ENCODE measurements around the gene ULK3. TPM values are rescaled to one million over a fixed set of nuclear protein-coding genes. Genes with fewer than 3 reads are reported as not detected.

Gene ULK3
- total and polyA plus RNA-seq, 12 donors: 21.3 to 56.3 (median 24.7) TPM

GRCh38 chr15:74791007-74791406, 51.9 kb downstream of the ULK3 start:
- WGBS, 2 donors: 58 to 73% methylated on average over 1 of the region's 1 CpG
- TF ChIP-seq CTCF (IDR thresholded peaks at IDR 0.05): no peak

DNA sequence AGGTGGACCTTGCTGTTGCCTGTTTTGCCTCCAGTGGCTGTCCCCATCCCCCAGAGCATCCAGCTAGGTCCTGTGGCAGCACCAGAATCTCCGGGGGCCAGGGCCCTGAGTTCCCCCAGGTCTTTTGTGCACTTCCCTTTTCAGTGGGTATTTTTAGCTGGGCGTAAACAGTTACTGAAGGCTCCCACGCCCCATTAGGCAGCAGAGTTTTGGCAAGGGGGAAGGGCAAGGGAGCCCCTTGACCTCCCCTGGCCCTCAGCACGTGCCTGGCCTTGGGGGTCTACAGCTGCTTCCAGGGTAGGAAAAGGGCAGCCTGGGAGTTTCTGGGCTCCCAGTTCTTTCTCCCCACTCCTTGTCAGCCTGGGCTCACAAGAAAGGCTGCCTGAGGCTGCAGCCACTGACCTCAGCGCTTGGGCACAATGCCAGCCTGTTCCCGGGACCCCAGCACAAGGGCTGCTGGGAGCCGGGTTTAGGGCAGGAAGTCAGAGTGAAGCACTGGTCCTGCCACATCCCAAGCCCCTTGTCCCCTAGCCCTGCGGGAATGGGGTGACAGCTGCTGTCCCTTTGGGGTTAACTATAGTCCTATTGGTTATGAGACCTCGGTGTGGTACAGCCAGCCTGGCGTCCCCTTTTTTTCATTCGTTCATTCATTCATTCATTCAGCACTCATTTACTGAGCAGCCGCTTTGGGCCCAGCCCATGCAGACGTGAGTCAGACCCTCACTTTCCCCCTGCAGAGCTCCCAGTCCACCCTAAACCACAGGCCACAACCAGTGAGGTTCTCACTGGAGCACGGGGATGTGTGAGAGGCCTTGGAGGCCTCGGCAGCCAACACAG, 52.7 kb downstream of the ULK3 start:
- ATAC-seq: peak in 7 of 8 donors; percentile 25 to 72 (median 52)
- H3K4me3 ChIP-seq: peak overlapping the region in 6 of 10 donors; percentile 3 to 88 (median 10)

More at GRCh38 chr15:74791007-74791406, 51.9 kb downstream of the ULK3 start:
- H3K9me3 ChIP-seq: no peaks in the 10 kb centered on the region
- H3K4me1 ChIP-seq: peaks cover 43 to 97% (median 80%) of the 10 kb centered on the region in 9 donors
- H3K27me3 ChIP-seq: no peaks in the 10 kb centered on the region
- H3K4me3 ChIP-seq: peak overlapping the region in 1 of 10 donors; percentile 88
- H3K27ac ChIP-seq: peak overlapping the region in 9 of 10 donors; percentile 75 to 98 (median 92)
- ATAC-seq (no peak), DNase-seq (no peak)
- H3K36me3 ChIP-seq: peaks cover 0 to 20% (median 0%) of the 10 kb centered on the region in 9 donors
- intact Hi-C loops (cut with DNase I): no loop called here

DNA sequence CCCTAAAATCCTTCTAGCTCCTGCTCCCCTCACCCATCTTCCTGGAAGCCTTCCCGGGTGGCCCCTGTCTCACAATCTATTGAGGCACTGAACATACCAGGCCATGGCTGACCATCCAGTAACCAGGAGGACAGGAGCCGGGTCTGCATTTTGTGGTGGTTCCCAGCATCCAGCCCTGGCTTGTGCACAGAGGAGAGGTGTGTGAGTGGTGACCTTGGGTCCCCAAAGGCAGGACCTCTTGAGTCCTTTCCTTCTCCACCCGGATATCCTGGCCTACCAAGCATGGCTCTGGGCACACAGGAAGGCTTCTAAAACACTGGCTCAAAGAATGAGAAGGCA, 53.2 kb downstream of the ULK3 start:
- H3K4me3 ChIP-seq: peak overlapping the region in 6 of 10 donors; percentile 3 to 88 (median 10)
- TF ChIP-seq CTCF (IDR thresholded peaks at IDR 0.05): no peak
- H3K9me3 ChIP-seq: no peaks in the 10 kb centered on the region
- peaks cover 47 to 97% (median 91%) of the 10 kb centered on the region in 9 donors for H3K4me1 ChIP-seq
- no peaks in the 10 kb centered on the region for H3K27me3 ChIP-seq
- peaks cover 0 to 12% (median 0%) of the 10 kb centered on the region in 9 donors for H3K36me3 ChIP-seq
- DNase-seq: no peak
- WGBS, 2 donors: 19 to 25% methylated on average over 3 of the region's 3 CpGs
- H3K27ac ChIP-seq: peak overlapping the region; percentile 60 to 98 (median 90)
- peak in 2 of 8 donors; percentile 1 for ATAC-seq
- intact Hi-C loops (cut with DNase I): loop anchor here in 2 of 10 donors (10.0 kb wide), 2 partner anchors 55 to 415 kb away; partner anchors contain the start of genes C15orf39 (in 1 of the 2) and ULK3 (in 1 of the 2)

More for the DNA sequence above, 52.7 kb downstream of the ULK3 start:
- Histone ChIP-seq H3K4me1 (peaks cover 43 to 97% (median 87%) of the 10 kb centered on the region in 9 donors), H3K36me3 (peaks cover 0 to 15% (median 0%) of the 10 kb centered on the region in 9 donors), H3K27me3 (no peaks in the 10 kb centered on the region), H3K9me3 (no peaks in the 10 kb centered on the region), H3K27ac (peak overlapping the region; percentile 60 to 98 (median 90))
- whole genome bisulfite sequencing, 2 donors: 23 to 27% methylated on average over 15 of the region's 15 CpGs
- TF ChIP-seq CTCF (IDR thresholded peaks at IDR 0.05): no peak
- peak; percentile 82 to 84 for DNase-seq
- intact Hi-C loops (cut with DNase I): no loop called here

GRCh38 chr15:74789171-74789631, 53.8 kb downstream of the ULK3 start:
- no peak for TF ChIP-seq CTCF (IDR thresholded peaks at IDR 0.05)
- Histone ChIP-seq H3K4me1 (peaks cover 51 to 97% (median 95%) of the 10 kb centered on the region in 9 donors), H3K27me3 (no peaks in the 10 kb centered on the region), H3K4me3 (peak overlapping the region in 4 of 10 donors; percentile 10 to 88 (median 12)), H3K36me3 (peaks cover 0 to 14% (median 0%) of the 10 kb centered on the region in 9 donors), H3K27ac (peak overlapping the region; percentile 60 to 98 (median 90)), H3K9me3 (no peaks in the 10 kb centered on the region)
- ATAC-seq (no peak), DNase-seq (no peak)
- intact Hi-C loops (cut with DNase I): loop anchor here in 2 of 10 donors (10.0 kb wide), 2 partner anchors 56 to 416 kb away; partner anchors contain the start of genes C15orf39 (in 1 of the 2) and ULK3 (in 1 of the 2)
- WGBS, 2 donors: 65 to 70% methylated on average over 14 of the region's 14 CpGs

All from heart right ventricle (tissue), 16 donors.